Measurements from ENCODE around the gene HIVEP3.

Gene HIVEP3

DNA sequence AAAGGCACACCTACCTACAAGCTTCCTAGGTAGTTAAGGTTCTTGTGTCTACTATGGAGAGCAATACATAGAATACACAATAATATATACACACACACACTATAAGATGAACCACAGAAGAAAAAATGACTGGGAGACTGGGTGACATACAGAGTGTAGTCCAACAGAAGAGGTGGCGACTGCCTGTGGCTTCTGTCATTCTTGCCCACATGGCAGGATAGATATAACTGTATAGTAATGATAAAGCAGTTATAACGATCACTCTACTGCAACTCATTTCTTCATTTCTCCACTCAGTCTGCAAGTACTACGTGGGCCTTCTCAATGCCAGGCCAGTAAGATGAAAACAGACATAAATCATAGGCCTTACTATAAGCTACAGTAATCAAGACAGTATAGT, 320.4 kb downstream of the HIVEP3 start:
- peak; percentile 14 for DNase-seq

DNA sequence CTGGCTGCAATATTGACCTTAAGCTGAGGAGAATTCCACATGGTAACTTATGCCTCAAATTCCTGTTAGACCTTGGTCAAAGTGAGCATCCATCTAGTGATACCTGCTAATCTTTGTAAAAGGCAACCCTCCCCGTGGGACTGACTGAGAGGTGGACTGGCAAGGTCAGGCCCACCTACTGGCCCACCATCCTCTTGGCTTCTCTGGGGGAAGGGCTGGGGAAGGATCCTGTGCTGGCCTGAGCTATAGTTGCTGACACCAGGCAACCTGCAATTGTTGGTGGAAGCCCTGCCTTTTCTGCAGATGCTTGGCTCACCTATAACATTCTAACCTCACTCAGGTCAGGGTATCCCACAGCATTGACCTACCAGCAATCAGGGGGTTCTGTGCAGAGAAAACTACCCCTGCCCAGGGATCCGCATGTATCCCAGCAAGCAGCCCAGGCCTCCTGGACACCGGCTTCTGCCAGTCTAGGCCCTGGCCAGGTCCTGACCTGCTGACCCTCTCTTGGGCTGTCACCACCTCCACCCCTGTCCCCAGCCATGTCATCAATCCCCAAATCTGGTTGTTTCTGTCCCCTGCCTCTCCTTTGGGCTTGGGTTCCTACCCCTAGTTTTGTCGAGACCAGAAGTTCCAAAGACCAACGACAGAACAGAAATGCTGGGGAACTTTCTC, 326.1 kb downstream of the HIVEP3 start:
- no peak for DNase-seq

DNA sequence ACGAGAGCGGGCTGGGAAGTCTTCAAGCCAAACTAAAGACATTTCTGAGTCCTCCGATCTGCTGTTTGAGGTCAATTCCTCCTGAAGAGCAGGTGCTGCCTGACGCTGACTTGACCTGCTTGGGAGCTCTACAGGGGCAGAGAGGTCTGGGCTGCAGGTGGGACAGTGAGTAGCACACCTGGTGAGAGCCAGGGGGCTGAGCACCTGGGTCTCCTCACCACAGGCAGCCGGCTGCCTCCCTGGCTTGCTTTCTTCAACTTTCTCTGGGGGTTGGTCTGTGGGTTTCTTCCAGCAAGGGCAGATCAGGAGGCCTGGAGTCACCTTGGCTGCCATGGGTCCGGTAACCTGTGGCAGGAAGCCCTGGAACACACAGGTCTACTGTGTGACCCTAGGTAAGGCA, 326.8 kb downstream of the HIVEP3 start:
- no peak for DNase-seq

DNA sequence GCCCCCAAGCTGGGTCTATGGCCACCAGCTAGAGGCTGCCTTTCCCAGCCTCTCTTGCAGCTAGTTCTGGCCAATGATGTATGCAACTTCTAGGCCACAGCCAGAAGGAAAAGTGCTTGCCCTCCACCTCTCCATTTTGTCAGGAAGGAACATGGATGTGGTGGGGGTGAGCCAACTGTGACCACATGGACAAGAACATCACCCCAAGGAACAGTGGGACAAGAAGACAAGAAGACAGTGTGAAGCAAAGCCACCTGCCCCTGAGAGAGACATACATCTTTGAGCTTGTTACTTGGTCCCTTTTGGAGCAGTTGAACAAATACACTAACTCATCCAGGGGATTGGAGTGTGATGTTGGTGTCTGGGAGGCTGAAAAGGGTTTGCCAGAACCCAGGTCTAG, 328.4 kb downstream of the HIVEP3 start:
- DNase-seq = no peak

DNA sequence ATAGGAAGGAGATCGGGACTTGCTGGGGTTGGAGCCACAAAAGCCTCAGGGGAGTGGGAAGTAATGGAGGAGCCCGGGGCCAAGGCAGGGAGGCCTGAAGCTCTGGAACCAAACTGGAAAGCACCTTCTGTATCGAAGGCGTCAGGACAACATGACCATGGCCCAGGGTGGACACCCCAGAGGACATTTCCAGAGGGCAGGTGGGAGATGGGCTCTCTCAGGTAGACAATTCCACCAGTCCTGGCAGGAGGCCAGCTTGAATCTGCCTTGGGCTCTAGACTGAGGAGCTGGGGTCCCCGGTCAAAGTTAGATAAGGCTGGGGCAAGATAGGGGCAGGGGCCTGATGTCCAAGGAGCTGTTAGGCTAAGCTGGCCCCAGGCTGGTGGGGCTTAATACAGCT, 329.3 kb downstream of the HIVEP3 start:
- DNase-seq = no peak

DNA sequence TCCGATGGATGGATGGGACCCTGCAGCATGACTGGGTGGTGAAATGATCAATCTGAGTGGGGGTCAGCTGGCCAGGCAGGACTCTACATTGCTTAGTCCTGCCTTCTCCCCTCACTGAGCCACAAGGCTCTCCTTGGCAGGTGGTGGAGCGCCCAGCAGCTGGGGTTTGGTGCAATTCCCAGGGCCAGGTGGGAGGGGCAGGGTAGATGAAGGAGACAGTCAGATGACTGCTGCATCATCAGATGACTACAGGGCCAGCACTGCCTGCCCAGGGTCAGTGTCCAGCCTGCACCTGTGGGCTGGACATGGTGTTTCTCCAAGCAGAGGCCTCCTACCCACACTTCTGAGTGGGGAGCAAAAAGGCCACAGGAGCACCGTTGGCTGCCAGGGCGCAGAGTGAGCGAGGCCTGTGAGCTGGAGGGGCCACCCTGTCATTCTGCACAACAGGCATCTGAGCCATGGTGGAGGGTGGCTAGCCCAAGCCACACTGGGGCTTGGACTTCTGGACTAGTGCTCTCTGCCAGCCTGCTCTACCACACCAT, 330.3 kb downstream of the HIVEP3 start:
- no peak for DNase-seq

DNA sequence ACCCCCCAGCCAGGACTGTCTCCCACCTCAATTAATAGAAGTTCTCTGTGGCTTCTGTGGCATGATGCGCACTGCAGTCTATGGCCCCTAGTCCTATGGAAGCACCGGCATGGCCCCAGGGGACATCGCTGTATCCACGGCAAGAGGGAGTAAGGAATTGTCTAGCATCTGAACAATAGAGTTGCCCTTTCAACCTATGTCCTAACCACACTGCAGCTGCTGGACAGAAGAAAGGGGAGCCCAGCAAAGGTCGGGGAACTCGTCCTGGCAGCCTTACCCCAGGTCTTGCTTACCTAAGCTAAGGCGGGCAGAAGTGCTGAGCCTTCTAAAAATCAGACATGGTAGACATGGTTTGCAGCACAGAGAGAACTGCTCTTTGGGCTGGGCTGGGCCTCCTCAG, 330.9 kb downstream of the HIVEP3 start:
- no peak for DNase-seq

DNA sequence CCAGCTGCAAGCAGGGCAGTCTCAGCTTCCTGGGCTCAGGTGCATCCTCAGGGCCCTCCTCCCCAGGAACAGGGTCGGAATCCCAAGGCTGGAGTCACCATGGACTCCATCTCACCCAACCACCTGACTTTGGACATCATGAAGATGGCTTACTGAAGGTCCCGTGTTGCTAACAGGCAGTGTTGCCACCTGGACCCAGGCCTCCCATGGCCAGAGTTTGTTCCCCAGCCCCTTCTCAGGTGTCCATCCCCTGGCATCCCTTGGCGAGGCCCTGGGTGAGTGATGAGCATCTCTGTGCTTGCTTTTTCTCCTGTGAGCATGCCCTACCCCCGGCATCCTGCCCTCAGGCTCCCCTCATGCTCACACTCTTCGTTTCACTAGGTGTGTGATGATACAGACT, 332.5 kb downstream of the HIVEP3 start:
- DNase-seq = no peak

DNA sequence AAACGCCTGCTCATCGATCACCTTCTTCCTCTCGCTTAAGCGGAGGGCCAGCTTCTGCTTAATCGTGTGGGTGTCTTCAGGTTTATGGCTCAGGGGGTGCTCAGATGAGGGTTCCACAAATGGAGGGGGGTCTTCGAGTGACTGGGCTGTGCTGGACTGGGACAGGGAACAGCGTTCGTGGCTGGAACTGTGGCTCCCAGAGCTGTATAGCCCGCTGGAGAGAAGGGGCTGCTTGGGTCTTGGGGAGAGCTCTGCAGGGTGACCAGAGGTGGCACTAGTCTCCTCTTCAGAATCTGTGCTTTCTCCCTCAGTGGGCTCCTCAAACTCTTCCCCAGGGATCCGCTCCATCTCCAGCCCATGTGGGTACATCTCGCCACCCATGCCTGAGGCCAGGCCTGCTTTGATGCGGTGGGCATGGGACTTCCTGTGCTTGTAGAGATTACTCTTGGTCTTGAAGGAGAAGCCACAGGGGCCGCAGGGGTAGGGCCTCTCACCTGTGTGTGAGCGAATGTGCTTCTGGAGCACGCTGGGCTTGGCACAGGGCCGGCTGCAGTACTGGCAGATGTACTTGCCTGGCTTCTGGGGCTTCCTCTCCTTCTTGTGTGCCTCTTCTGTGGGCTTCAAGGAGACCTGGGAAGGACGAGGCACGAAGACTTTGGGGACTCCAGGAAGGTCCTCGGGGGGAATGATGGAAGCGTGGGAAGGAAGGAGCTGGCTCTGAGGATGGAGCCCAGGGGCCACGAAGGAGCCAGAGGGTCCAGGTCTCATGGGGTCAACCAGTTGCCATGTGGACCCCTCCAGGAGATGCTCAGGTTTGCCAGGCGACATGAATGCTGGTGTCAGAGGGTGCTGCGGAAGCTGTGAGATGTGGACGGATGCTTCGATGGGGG, 334.8 kb downstream of the HIVEP3 start:
- no peak for DNase-seq

DNA sequence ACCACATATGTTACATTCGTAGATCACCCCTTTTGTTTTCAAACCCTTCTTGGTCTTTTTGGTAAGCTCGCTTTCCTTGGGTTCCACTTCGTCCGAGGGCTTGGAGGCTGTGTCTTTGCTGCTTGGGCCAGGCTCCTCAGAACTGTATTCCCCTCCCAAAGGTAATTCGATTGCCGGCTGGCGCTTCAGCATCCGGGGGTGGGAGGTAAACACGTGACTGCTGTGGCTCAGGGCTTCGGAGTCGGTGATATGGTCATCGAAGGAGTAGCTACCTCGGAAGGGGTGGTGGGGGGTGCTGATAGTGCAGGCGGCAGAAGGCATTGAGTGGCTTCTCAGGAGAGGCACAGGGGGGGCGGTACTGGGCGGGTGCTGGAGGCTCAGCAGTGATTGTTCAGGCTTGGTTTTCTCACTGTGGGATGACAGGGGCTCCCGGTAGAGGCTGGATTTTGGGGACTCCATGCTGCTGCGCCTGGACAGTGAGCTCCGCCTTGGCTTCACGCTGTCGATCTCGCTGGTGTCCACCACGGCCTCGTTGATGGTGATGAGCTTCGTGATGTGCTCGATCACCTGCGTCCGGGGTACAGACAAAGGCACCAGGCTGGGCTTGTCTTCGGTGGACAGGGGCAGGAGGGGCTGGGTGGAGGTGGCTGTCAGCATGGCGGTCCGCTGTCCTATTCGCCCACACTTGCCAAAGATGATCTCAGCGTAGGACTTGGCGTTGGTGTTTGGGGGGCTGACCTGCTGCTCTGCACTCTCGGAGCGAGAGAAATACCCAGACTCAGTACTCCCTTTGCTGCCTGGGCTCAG, 335.7 kb downstream of the HIVEP3 start:
- DNase-seq = no peak

DNA sequence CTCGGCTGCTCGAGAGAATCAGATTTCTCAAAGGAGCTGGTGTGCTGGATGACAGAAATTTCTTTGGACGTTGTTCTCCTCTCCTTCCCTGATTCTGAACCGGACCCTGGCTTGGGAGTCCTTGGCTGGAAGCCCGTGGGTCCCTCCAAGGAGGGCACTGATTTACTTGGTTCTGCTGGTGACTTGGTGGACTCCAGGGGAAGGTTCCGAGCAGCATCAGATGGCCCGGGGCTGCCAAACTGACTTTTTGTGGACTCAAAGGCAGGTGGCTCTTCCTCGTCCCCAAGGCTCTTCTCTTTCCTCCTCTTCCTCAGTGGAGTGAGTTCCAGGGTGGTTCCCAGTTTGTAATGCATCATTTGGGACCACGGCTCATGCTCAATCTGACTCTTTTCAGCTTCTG, 336.4 kb downstream of the HIVEP3 start:
- no peak for DNase-seq

DNA sequence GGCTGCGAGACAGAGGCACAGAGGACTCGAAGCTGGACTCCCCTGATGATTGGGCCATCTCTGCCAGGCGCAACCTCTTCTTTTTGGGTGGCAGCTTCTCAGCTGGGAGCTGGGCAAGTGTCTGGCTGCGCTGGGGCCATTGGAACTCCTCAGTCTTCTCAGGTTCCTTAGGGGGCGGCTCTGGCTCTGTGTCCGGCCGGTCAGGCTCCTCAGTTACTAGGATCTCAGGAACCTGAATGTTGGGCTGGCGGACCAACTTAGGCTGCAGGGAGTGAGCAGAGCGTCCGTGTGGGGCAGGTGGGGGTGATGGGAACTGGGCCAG, 336.8 kb downstream of the HIVEP3 start:
- no peak for DNase-seq

DNA sequence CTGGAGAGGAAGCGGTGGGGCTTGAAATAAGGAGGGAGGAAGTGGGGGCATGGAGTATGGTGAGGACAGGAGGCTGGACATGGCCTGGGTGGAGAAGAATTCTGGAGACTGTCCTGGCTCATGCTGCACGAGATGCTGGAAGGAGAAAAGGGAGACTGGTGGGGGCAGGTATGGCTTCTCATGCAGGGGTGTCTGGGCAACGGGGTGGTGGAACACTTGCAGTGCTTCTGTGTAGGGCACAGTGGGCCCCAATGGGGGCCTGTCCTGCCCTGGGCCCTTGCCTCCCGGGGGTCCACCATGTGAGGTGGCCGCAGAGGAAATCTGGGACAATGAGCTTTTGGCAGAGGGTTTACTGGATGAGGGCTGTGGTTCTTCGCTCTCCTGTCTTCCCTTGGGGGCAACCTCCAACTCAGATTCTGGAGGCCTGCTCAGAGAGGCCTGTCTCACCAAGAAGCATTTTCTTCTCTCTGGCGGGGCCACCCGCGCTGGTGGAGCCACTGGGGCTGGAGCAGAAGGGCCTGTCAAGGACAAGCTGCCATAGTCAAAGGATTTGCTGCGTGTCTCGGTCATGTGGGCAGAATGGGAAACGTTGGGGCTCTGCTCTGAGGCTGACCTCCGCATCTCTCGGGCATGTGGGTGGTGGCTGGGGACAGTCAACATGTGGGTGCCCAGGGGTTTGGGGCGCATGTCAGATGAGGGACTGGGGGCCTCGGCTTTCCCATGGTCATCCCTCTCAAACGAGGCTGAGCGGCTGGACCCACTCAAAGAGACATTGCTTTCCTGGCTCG, 337.3 kb downstream of the HIVEP3 start:
- DNase-seq = no peak

DNA sequence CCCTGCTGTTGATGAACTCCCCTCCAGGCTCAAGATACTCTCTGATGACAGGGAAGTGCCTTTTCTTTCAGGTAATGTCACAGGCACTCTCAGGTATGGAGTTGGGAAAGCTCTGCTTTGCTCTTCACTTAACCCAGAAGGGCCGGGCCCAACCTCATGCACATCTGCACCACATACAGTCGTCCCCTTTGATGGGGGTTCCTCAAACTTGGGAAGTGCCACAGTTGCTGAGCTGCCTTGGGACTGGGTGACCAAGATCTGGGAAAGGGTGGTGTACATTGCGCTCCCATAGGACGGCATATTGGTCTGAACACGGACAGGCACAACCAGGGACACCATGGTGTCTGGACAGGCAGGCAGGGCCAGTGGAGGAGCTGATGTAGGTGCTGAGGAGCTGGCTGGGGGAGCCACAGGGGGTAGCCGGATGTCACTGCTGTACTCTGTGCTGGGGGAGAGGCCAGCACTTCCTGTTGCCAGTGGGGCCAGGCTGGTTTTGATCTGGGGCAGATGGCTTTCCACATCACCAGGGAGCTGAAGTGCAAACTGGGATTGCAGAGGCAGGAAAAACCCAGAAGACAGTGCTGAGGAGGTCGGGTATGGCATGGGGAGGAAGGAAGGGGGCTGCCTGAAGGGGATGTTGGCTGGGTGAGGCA, 338.1 kb downstream of the HIVEP3 start:
- DNase-seq = no peak

DNA sequence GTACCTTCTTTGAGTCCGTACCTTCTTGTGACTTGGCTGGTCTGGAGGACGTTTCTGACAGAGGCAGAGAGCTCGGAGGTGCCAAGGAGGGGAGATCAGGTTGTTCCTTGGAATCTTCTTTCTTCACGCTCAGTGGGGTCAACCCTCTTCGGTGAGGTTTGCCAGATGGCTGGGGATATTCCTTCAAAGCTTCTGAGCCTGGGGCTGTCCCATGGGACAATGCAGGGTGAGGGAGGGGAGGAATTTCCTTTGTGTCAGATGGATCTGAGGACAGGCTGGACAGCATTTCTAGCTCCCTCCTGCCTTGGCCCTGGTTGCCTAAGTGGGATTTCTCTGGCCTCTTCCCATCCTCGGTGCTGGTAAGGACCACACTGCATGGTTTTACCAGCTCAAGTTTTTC, 338.7 kb downstream of the HIVEP3 start:
- no peak for DNase-seq

DNA sequence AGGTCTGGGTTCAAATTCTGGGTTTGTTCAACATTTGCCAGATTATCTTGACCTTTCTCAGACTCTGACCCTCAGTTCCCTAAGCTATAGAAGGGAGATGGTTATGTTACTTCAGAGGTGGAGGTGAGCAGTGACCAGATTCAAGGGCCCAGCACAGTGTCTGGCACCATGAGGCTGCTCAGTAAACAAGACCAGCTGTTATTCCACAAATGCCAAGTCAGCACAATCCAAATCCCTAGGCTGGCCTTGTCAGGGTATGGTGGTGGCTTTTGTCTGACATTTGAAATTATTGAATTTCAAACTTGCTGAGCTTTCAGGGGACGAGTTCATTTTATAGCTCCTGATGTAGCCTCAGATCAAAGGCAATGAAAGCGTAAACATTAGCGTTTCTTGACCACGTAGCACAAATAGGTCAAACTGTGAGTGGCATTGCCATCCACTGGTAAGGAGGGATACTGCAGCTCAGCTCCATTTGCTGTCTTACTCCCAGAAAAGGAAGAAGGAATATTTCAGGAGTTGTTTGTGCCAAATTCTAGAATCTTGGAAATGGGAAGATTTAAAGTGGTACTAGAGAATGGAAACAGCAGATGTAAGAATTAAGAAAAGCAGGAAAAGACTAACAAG, 339.9 kb downstream of the HIVEP3 start:
- peak; percentile 20 for DNase-seq

DNA sequence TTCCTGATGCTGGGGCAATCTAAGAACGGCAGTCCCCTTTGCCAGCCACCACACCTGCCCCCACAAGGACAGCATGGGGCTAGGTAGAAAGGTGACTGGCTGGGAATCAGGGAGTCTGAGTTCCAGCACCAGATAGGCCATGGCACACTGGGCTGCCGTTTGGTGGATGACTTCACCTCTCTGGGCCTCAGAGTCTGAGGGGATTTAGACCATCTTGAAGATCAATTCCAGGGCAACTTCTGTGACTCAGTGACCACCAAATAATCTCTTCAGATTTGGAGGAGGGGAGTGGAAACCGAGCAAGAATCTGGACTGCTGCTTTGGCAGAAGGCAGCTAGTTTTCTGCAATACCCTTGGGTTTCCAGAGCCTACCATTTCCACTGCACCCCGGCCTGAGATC, 342.1 kb downstream of the HIVEP3 start:
- DNase-seq = no peak

DNA sequence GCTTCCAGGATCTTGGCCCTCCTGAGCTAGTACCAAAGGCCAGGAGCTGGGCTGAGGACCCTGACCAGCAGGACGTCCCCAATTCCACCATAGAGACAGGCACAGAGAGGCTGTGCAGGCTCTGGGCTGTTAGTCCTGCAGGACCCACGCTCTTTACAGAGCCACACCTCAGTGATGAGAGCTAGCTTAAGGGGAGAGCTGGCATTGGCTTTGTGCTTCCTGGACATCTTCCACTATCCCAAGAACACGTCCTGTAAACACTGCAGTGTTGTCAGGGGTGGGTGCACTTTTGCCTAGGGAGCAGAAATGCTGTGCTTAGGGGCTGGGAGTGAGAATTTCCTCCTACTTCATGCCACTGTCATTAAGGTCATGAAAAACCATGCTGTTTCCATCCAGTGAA, 342.5 kb downstream of the HIVEP3 start:
- no peak for DNase-seq

DNA sequence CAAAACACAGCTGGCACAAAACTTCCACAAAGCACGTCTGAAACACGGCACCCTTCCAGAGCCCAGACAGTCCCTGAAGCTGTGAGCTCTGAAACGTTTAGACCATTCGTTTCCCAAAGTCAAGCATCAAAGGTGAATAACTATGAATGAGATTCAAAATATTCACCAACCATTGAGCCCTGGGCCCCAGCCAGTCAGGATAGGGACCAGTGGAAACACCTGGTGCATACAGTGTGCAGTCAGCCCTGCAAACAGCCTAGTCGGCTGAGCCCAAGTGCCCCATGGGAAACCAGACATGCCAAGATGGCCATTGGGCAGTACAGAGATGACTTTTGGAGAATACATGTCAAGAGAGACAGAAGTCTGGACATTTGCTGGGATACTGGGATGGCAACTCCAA, 343.9 kb downstream of the HIVEP3 start:
- DNase-seq = no peak

DNA sequence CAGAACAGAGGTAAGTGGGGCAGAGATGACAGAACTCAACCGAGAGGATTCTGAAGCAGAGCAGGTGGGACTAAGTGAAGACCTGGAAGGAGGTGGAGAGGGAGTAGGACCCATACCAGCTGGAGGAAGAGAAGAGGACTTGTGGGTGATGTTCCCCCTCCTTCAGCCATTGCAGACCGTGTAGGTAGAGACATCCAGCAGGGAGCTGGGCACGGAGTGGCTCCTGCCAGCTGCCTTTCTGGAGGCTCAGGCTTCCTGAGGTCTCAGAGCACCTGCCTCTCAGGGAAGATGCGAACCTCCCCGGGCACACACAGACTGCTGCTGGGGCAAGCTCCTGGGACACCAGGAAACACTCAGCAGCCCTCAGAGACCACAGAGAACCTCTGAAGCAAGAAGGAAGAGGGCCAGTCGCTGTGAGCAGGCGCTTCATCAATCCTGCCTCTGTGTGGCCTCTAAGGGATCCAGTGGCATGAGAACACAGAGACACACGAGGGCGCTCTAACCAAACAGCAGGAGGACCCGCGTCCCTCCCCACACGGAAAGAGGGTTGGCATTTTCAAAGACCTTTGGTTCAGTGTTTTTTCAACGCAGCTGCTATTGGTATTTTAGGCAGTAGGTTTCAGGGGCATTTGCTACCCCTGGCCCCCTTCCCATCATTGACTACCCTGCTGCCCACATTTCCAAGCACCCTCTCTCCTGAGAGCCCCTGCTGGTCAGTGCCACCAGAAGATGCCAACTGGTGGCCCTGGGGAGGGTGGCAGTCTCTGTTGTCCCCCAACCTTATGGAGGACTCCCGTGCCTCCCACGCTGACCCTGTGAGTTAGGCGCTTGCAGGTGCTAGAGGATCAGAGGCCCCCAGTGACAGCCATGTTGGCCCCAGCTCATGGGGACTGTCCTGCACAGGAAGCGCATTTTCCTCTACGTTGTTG, 344.7 kb downstream of the HIVEP3 start:
- DNase-seq = peak; percentile 92

DNA sequence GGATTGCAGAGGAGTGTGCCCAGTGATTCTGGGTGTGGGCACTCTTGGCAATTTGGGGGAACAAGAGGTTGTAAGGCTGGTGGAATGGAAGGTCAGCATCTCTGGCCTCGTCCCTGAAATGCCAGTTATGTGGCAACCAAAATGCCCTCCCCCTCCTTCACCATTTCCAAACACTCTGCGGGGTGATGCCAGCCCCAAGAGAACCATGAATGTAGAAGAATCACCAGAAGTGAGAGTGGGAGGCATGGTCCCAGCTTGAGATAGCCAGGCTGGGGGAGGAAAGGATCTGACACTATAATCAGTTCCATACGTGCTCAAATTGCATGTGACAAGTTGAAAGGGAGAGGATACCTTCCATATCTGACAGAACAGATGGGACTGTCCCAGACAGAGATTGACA, 345.5 kb downstream of the HIVEP3 start:
- no peak for DNase-seq
